GM12872 (cell line): ENCODE data around the gene FUT7.

ENCODE experiments used
- TF ChIP-seq, protein P1 (sequence below): IDR thresholded peaks from 3 replicates; pipeline ENCODE4 v1.5.1; 2011; ENCODE audit warnings: low read depth, mild to moderate bottlenecking, low read length, moderate library complexity; ENCODE audit not compliant: insufficient read depth

Gene FUT7

GRCh38 chr9:137044037-137044436, 12.1 kb upstream of the FUT7 start:
- TF ChIP-seq, protein P1, sequence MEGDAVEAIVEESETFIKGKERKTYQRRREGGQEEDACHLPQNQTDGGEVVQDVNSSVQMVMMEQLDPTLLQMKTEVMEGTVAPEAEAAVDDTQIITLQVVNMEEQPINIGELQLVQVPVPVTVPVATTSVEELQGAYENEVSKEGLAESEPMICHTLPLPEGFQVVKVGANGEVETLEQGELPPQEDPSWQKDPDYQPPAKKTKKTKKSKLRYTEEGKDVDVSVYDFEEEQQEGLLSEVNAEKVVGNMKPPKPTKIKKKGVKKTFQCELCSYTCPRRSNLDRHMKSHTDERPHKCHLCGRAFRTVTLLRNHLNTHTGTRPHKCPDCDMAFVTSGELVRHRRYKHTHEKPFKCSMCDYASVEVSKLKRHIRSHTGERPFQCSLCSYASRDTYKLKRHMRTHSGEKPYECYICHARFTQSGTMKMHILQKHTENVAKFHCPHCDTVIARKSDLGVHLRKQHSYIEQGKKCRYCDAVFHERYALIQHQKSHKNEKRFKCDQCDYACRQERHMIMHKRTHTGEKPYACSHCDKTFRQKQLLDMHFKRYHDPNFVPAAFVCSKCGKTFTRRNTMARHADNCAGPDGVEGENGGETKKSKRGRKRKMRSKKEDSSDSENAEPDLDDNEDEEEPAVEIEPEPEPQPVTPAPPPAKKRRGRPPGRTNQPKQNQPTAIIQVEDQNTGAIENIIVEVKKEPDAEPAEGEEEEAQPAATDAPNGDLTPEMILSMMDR = no peak

GRCh38 chr9:137042751-137043727, 11.2 kb upstream of the FUT7 start:
- TF ChIP-seq, protein P1 = no peak

GRCh38 chr9:137041124-137041523, 9.2 kb upstream of the FUT7 start:
- TF ChIP-seq, protein P1 = no peak

DNA sequence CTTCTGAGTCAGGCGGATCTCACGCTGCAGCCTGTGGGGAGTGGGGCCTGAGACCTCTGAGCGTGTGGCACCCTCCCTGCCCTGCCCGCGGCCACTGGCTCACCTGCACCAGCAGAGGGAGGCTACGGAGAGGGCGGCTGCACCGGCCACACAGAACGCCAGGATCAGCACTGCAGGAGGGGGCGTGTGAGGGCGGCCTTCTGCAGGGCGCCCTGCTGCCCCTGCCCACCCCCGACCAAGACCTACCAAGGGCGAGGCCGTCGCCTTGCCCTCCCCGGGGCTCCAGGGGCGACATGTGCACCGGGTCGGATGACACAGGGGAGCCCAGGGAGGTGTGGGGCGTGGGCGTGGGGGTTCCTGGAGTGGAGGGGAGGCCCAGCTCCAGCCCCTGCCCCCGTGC, 8.7 kb upstream of the FUT7 start:
- TF ChIP-seq, protein P1 = no peak

- TF ChIP-seq, protein P1 = no peak
Measured at GRCh38 chr9:137039611-137040366, 7.9 kb upstream of the FUT7 start.

DNA sequence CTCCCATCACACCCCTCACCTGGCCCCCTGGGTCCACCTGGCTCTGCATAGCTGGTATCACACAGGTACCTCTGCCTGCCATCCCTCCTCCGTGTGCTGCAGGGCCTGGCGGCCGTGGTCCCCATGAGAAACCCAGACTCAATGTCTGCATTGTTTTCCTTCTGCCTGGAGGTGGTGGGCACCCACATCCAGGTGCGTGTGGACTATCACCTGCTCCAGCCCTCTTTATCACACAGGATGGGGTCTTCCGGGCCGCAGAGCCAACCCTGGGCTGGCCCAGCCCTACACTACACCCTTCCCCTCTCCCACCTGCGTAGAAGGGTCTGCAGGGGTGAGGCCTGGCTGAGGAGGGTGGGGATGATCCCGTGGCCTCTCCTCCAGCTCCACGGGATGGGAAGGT, 7.0 kb upstream of the FUT7 start:
- TF ChIP-seq, protein P1 = no peak

DNA sequence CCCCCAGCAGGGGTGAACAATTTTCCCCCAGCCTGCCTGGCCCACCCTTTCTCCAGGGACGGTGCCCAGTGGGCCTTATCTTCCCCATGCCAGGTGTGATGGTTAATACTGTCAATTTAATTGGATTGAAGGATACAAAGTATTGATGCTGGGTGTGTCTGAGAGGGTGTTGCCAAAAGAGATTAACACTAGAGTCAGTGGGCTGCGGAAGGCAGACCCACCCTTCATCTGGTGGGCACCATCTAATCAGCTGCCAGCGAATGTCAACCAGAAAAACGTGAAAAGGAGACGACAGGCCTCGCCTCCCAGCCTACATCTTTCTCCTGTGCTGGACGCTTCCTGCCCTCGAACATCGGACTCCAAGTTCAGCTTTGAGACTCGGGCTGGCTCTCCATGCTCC, 5.6 kb upstream of the FUT7 start:
- TF ChIP-seq, protein P1 = no peak
